CD1c-positive myeloid dendritic cell (primary cell): ENCODE measurements around the gene POFUT1.
A peak's percentile ranks its signal among the peaks of the same experiment; 100 is the strongest.

Experiments used
- DNase-seq: peaks from one replicate; pipeline ENCODE4 v3.0.0-alpha.2; 2016; ENCODE audit errors: extremely low spot score

POFUT1 gene

GRCh38 chr20:32206760-32207625 lies 687 bp upstream of the POFUT1 start:
- peak; percentile 12 for DNase-seq

GRCh38 chr20:32208499-32209154 lies 947 bp downstream of the POFUT1 start:
- no peak for DNase-seq

- DNase-seq, result no peak
These were observed 2.3 kb downstream of the POFUT1 start for GRCh38 chr20:32209850-32210605.

GRCh38 chr20:32213870-32214269 lies 6.2 kb downstream of the POFUT1 start:
- no peak for DNase-seq

GRCh38 chr20:32215147-32215546 lies 7.5 kb downstream of the POFUT1 start:
- no peak for DNase-seq

GRCh38 chr20:32215729-32216128 lies 8.0 kb downstream of the POFUT1 start:
- no peak for DNase-seq

- DNase-seq, result no peak
These were observed 8.8 kb downstream of the POFUT1 start for GRCh38 chr20:32216179-32217142.

GRCh38 chr20:32218156-32218900 lies 10.6 kb downstream of the POFUT1 start:
- no peak for DNase-seq

- no peak for DNase-seq
These were observed 16.8 kb downstream of the POFUT1 start for GRCh38 chr20:32224463-32224862.

GRCh38 chr20:32226391-32226790 lies 18.7 kb downstream of the POFUT1 start:
- DNase-seq, result no peak

GRCh38 chr20:32227306-32227705 lies 19.6 kb downstream of the POFUT1 start:
- no peak for DNase-seq

- peak; percentile 49 for DNase-seq
These were observed 20.3 kb downstream of the POFUT1 start for GRCh38 chr20:32227744-32228688.

- no peak for DNase-seq
These were observed 21.6 kb downstream of the POFUT1 start for GRCh38 chr20:32229251-32229747.

GRCh38 chr20:32230707-32231106 lies 23.0 kb downstream of the POFUT1 start:
- no peak for DNase-seq

- DNase-seq, result no peak
These were observed 23.6 kb downstream of the POFUT1 start for GRCh38 chr20:32231245-32231644.

GRCh38 chr20:32231847-32232246 lies 24.2 kb downstream of the POFUT1 start:
- DNase-seq, result peak; percentile 28

- DNase-seq, result no peak
These were observed 24.7 kb downstream of the POFUT1 start for GRCh38 chr20:32232326-32232886.

GRCh38 chr20:32233286-32233685 lies 25.6 kb downstream of the POFUT1 start:
- DNase-seq, result no peak
